ENCODE results near the gene SAMD9L. TPM values are rescaled to one million over a fixed set of nuclear protein-coding genes. Genes with fewer than 3 reads are reported as not detected.

The SAMD9L gene
- total and polyA plus RNA-seq, 2 donors (not counting 1 experiment from before 2014, with no cell fraction given): 20.2 to 45.8 TPM

GRCh38 chr7:93194386-93194785, 46.2 kb upstream of the SAMD9L start:
- no peak overlapping the region for H3K9ac ChIP-seq (ENCODE audit: low read length)
- H3K79me2 ChIP-seq (ENCODE audit: control insufficient read depth, insufficient read depth, low read length): no peaks in the 10 kb centered on the region
- DNase-seq (no peak), ATAC-seq (ENCODE audit: low read depth) (no peak)
- CTCF ChIA-PET: no interaction called here
- H3K4me2 ChIP-seq (replicated peaks; ENCODE audit: low read depth, low read length, poor library complexity, severe bottlenecking): no peak overlapping the region
- H3K9me3 ChIP-seq (ENCODE audit: control extremely low read depth in 1 of 3, control insufficient read depth in 2 of 3, insufficient read depth in 1 of 3, low read length in 2 of 3): no peaks in the 10 kb centered on the region
- TF ChIP-seq CTCF (IDR thresholded peaks at IDR 0.05) (no peak), EZH2 (IDR thresholded peaks at IDR 0.05; ENCODE audit: borderline replicate concordance, insufficient read depth, low read depth, low read length, poor library complexity, severe bottlenecking) (no peak)
- Mint-ChIP-seq H3K4me1 (peaks cover 7% of the 10 kb centered on the region), H3K9me3 (ENCODE audit: insufficient read depth) (no peaks in the 10 kb centered on the region), H3K4me3 (no peak overlapping the region), H3K27ac (no peak overlapping the region), H3K27me3 (peaks cover 35% of the 10 kb centered on the region)
- no peak overlapping the region for H3K4me3 ChIP-seq (ENCODE audit: control extremely low read depth in 1 of 5, extremely low read depth in 1 of 5, insufficient read depth in 1 of 5, low read depth in 2 of 5, low read length in 4 of 5)
- H3K4me1 ChIP-seq (ENCODE audit: control insufficient read depth in 2 of 2, insufficient read depth in 2 of 2, low read length in 2 of 2): peaks cover 0 to 6% of the 10 kb centered on the region in 2 donors
- H3K27me3 ChIP-seq (replicated peaks in 1 of 4; ENCODE audit: control extremely low read depth in 1 of 4, control insufficient read depth in 3 of 4, insufficient read depth in 4 of 4, low read length in 3 of 4): peaks cover 0 to 14% (median 0%) of the 10 kb centered on the region in 4 experiments
- intact Hi-C loops (cut with micrococcal nuclease): no loop called here
- WGBS (ENCODE audit: insufficient coverage): 100% methylated on average over 1 of the region's 3 CpGs
- H3K27ac ChIP-seq (ENCODE audit: low read length in 2 of 2): no peak overlapping the region
- no peaks in the 10 kb centered on the region for H4K20me1 ChIP-seq (ENCODE audit: control insufficient read depth, insufficient read depth, low read length, poor library complexity, severe bottlenecking)
- no peak overlapping the region for H2AFZ ChIP-seq (ENCODE audit: insufficient read depth, low read depth, low read length, poor library complexity, severe bottlenecking)
- H3K36me3 ChIP-seq (replicated peaks in 1 of 2; ENCODE audit: control extremely low read depth in 1 of 2, control insufficient read depth in 1 of 2, extremely low read depth in 1 of 2, insufficient read depth in 2 of 2, low read length in 1 of 2): no peaks in the 10 kb centered on the region
- POLR2A ChIA-PET: no interaction called here

- no peaks in the 10 kb centered on the region for H3K36me3 ChIP-seq (replicated peaks in 1 of 2; ENCODE audit: control extremely low read depth in 1 of 2, control insufficient read depth in 1 of 2, extremely low read depth in 1 of 2, insufficient read depth in 2 of 2, low read length in 1 of 2)
- Mint-ChIP-seq H3K27me3 (peaks cover 51% of the 10 kb centered on the region), H3K4me3 (no peak overlapping the region), H3K4me1 (no peaks in the 10 kb centered on the region), H3K27ac (no peak overlapping the region), H3K9me3 (ENCODE audit: insufficient read depth) (no peaks in the 10 kb centered on the region)
- H3K9me3 ChIP-seq (ENCODE audit: control extremely low read depth in 1 of 3, control insufficient read depth in 2 of 3, insufficient read depth in 1 of 3, low read length in 2 of 3): no peaks in the 10 kb centered on the region
- no CpG with 5 or more reads among the region's 6 CpGs for WGBS (ENCODE audit: insufficient coverage)
- TF ChIP-seq EZH2 (IDR thresholded peaks at IDR 0.05; ENCODE audit: borderline replicate concordance, insufficient read depth, low read depth, low read length, poor library complexity, severe bottlenecking) (no peak), CTCF (IDR thresholded peaks at IDR 0.05) (no peak)
- no peak overlapping the region for H3K9ac ChIP-seq (ENCODE audit: low read length)
- H4K20me1 ChIP-seq (ENCODE audit: control insufficient read depth, insufficient read depth, low read length, poor library complexity, severe bottlenecking): no peaks in the 10 kb centered on the region
- intact Hi-C loops (cut with micrococcal nuclease): no loop called here
- H2AFZ ChIP-seq (ENCODE audit: insufficient read depth, low read depth, low read length, poor library complexity, severe bottlenecking): no peak overlapping the region
- H3K27ac ChIP-seq (ENCODE audit: low read length in 2 of 2): no peak overlapping the region
- peaks cover 0 to 24% (median 4%) of the 10 kb centered on the region in 4 experiments for H3K27me3 ChIP-seq (replicated peaks in 1 of 4; ENCODE audit: control extremely low read depth in 1 of 4, control insufficient read depth in 3 of 4, insufficient read depth in 4 of 4, low read length in 3 of 4)
- ATAC-seq (ENCODE audit: low read depth) (no peak), DNase-seq (no peak)
- no peaks in the 10 kb centered on the region for H3K4me1 ChIP-seq (ENCODE audit: control insufficient read depth in 2 of 2, insufficient read depth in 2 of 2, low read length in 2 of 2)
- ChIA-PET CTCF (no interaction called here), POLR2A (no interaction called here)
- no peak overlapping the region for H3K4me3 ChIP-seq (ENCODE audit: control extremely low read depth in 1 of 5, extremely low read depth in 1 of 5, insufficient read depth in 1 of 5, low read depth in 2 of 5, low read length in 4 of 5)
- no peak overlapping the region for H3K4me2 ChIP-seq (replicated peaks; ENCODE audit: low read depth, low read length, poor library complexity, severe bottlenecking)
- H3K79me2 ChIP-seq (ENCODE audit: control insufficient read depth, insufficient read depth, low read length): no peaks in the 10 kb centered on the region
Measured at GRCh38 chr7:93188870-93189634, 40.9 kb upstream of the SAMD9L start.
